A549 (cell line): ENCODE results near the gene PSD2. TPM values are rescaled to one million over a fixed set of nuclear protein-coding genes. Genes with fewer than 3 reads are reported as not detected.

ENCODE experiments used
- ATAC-seq, 2 experiments: fragments of 200-7000 bp in 1 of 2; fragments of >200 bp in 1 of 2; cut with Nextera tagmentation in 1 of 2; cut with Tn5 transposase in 1 of 2; 3 replicates each; pipeline versions ENCODE4 v1.8.0 to v1.9.1; 2018 to 2020; ENCODE audit warnings: mild to moderate bottlenecking in 1 of 2, moderate library complexity in 1 of 2
- CTCF ChIA-PET: fragments of 300-600 bp; sonication (Branson Sonifier 250); formaldehyde crosslinking; extraction: SDS; loops from one replicate; lab custom pipeline; 2021; ENCODE audit warnings: antibody characterized with exemption, inconsistent platforms; lab: Yijun Ruan, JAX
- POLR2A ChIA-PET: fragments of 350-600 bp; formaldehyde crosslinking; extraction: SDS; loops from one replicate; lab custom pipeline; 2021; ENCODE audit warnings: antibody characterized with exemption, inconsistent platforms; lab: Yijun Ruan, JAX
- DNase-seq, 2 experiments: peaks; one replicate each; pipeline versions ENCODE4 v3.0.0 to v3.0.0-alpha.2; 2011 to 2016; ENCODE audit warnings: low read depth in 1 of 2, low spot score in 1 of 2
- FAIRE-seq: peaks from 2 replicates; lab custom pipeline; 2011; peaks lifted over from hg19 to GRCh38; lab: Jason Lieb, UNC
- H3K27ac ChIP-seq, 2 experiments: fragments of >200 bp; sonication (Bioruptor Twin); formaldehyde crosslinking; 3 replicates each; pipeline ENCODE4 v1.5.1; 2016 to 2017
- H3K4me1 ChIP-seq: fragments of >200 bp; sonication (Bioruptor Twin); formaldehyde crosslinking; 3 replicates; pipeline ENCODE4 v1.6.1; 2016
- H3K4me2 ChIP-seq: fragments of >200 bp; sonication (Bioruptor Twin); formaldehyde crosslinking; 3 replicates; pipeline ENCODE4 v1.6.1; 2016
- H3K4me3 ChIP-seq: fragments of >200 bp; sonication (Bioruptor Twin); formaldehyde crosslinking; 3 replicates; pipeline ENCODE4 v1.5.1; 2016
- H3K9me3 ChIP-seq: fragments of >200 bp; sonication (Bioruptor Twin); formaldehyde crosslinking; 3 replicates; pipeline ENCODE4 v1.6.1; 2016
- CBX8 ChIP-seq: fragments of 200-600 bp; sonication (generic); IDR thresholded peaks from 2 replicates; pipeline ENCODE4 v1.6.1; 2016
- CHD4 ChIP-seq: fragments of 200-600 bp; sonication (generic); IDR thresholded peaks from 2 replicates; pipeline ENCODE4 v1.6.1; 2016; ENCODE audit warnings: antibody characterized with exemption, mild to moderate bottlenecking, borderline replicate concordance
- CTCF ChIP-seq: fragments of >200 bp; sonication (Bioruptor Twin); formaldehyde crosslinking; IDR thresholded peaks from 3 replicates; pipeline ENCODE4 v1.5.1; 2016
- EHF ChIP-seq: fragments of 250-450 bp; sonication (Bioruptor Pico); IDR thresholded peaks from 2 replicates; pipeline ENCODE4 v1.5.0; 2020; ENCODE audit warnings: mild to moderate bottlenecking
- EHMT2 ChIP-seq: fragments of 200-600 bp; sonication (generic); IDR thresholded peaks from 2 replicates; pipeline ENCODE4 v1.6.1; 2016; ENCODE audit warnings: antibody characterized with exemption, low read depth, mild to moderate bottlenecking, moderate library complexity
- EP300 ChIP-seq, 2 experiments: fragments of >200 bp; sonication (Bioruptor Twin); formaldehyde crosslinking; IDR thresholded peaks; 2 replicates in 1 of 2; 3 replicates in 1 of 2; pipeline ENCODE4 v1.6.1; 2016 to 2017
- FOSB ChIP-seq: fragments of 250-450 bp; sonication (Bioruptor Pico); IDR thresholded peaks from 2 replicates; pipeline ENCODE4 v1.5.0; 2020; ENCODE audit warnings: mild to moderate bottlenecking, moderate library complexity
- FOSL2 ChIP-seq, 2 experiments: fragments of 450-650 bp in 1 of 2; fragments of >200 bp in 1 of 2; sonication (Bioruptor Twin) in 1 of 2; formaldehyde crosslinking; IDR thresholded peaks; 2 replicates each; pipeline versions ENCODE4 v1.5.0 to v1.6.1; 2016 to 2020; ENCODE audit warnings: mild to moderate bottlenecking in 1 of 2, moderate library complexity in 1 of 2
- HOXB5 ChIP-seq: fragments of 250-450 bp; sonication (Bioruptor Pico); IDR thresholded peaks from 2 replicates; pipeline ENCODE4 v1.5.0; 2020; ENCODE audit warnings: mild to moderate bottlenecking, moderate library complexity
- JUN ChIP-seq, 2 experiments: fragments of >200 bp; sonication (Bioruptor Twin); formaldehyde crosslinking; IDR thresholded peaks; 2 replicates in 1 of 2; 3 replicates in 1 of 2; pipeline ENCODE4 v1.6.1; 2016 to 2017
- KDM1A ChIP-seq: fragments of 200-600 bp; sonication (generic); IDR thresholded peaks from 2 replicates; pipeline ENCODE4 v1.6.1; 2016; ENCODE audit warnings: low read depth, mild to moderate bottlenecking
- KDM5A ChIP-seq: fragments of 200-600 bp; sonication (generic); IDR thresholded peaks from 2 replicates; pipeline ENCODE4 v1.6.1; 2016; ENCODE audit warnings: antibody characterized with exemption, mild to moderate bottlenecking
- RCOR1 ChIP-seq: fragments of 150-350 bp; IDR thresholded peaks from 2 replicates; pipeline ENCODE4 v1.6.1; 2014; ENCODE audit warnings: antibody characterized with exemption, low read length, low read depth
- RFX5 ChIP-seq: fragments of 450-650 bp; IDR thresholded peaks from 2 replicates; pipeline ENCODE4 v1.7.1; 2014; ENCODE audit warnings: antibody characterized with exemption, mild to moderate bottlenecking, moderate library complexity
- SMC3 ChIP-seq: fragments of >200 bp; sonication (Bioruptor Twin); formaldehyde crosslinking; IDR thresholded peaks from 3 replicates; pipeline ENCODE4 v1.6.1; 2018; ENCODE audit warnings: inconsistent platforms
- SREBF2 ChIP-seq: fragments of 450-650 bp; IDR thresholded peaks from 2 replicates; pipeline ENCODE4 v1.6.1; 2014; ENCODE audit warnings: mild to moderate bottlenecking, moderate library complexity
- TFCP2L1 ChIP-seq: fragments of 250-450 bp; sonication (Bioruptor Pico); IDR thresholded peaks from 2 replicates; pipeline ENCODE4 v1.5.0; 2021; ENCODE audit warnings: mild to moderate bottlenecking
- ZC3H11A ChIP-seq: fragments of 450-650 bp; IDR thresholded peaks from 2 replicates; pipeline ENCODE4 v1.6.1; 2014; ENCODE audit warnings: antibody characterized with exemption, mild to moderate bottlenecking
- ZFP36 ChIP-seq: fragments of 450-650 bp; IDR thresholded peaks from 2 replicates; pipeline ENCODE4 v1.6.1; 2014; ENCODE audit warnings: borderline replicate concordance; ENCODE audit not compliant: partially characterized antibody
- ZNF302 ChIP-seq: fragments of 250-450 bp; sonication (Bioruptor Pico); IDR thresholded peaks from 2 replicates; pipeline ENCODE4 v1.9.0; 2021; ENCODE audit warnings: inconsistent platforms, mild to moderate bottlenecking, moderate library complexity
- ZSCAN20 ChIP-seq: fragments of 250-450 bp; sonication (Bioruptor Pico); IDR thresholded peaks from 2 replicates; pipeline ENCODE4 v1.8.0; 2022; ENCODE audit warnings: mild to moderate bottlenecking, moderate library complexity
- WGBS: methylation state at CpG from one replicate; pipeline ENCODE4 v1.1.6; 2017; ENCODE audit errors: missing lambda C conversion rate; 5-methylcytosine and 5-hydroxymethylcytosine counted together
- polyA plus RNA-seq, 4 experiments: library from polyadenylated mRNA; depleted of rRNA in 3 of 4; stranded (reverse); fragments of >200 nt; fragmentation: RNase III in 1 of 4; extraction: RNeasy Plus Mini Kit Qiagen cat#74134 plus additional on column Dnase treatment in 1 of 4; gene quantifications; 2 replicates in 3 of 4; 3 replicates in 1 of 4; pipeline ENCODE4 v1.2.3, GENCODE V29; 2011 to 2017
- TF ChIP-seq, protein P1 (sequence below): fragments of >200 bp; sonication (Bioruptor Twin); formaldehyde crosslinking; IDR thresholded peaks from 3 replicates; pipeline ENCODE4 v1.6.1; 2016
- TF ChIP-seq, protein P2 (sequence below): fragments of 150-350 bp; IDR thresholded peaks from 2 replicates; pipeline ENCODE4 v1.6.1; 2014; ENCODE audit warnings: low read depth, mild to moderate bottlenecking, low read length

The PSD2 gene
- polyA plus RNA-seq, 2 of the 4 experiments (the other 2 are of a cell fraction) = 0.05 TPM; not detected in 1

GRCh38 chr5:139855946-139856540 lies 60.4 kb downstream of the PSD2 start:
- TF ChIP-seq RCOR1 (no peak), ZSCAN20 (CRISPR knock-in tag) (no peak), KDM5A (no peak), SMC3 (no peak), CBX8 (no peak), ZNF302 (no peak), HOXB5 (CRISPR knock-in tag) (no peak), EHF (CRISPR knock-in tag) (no peak), RFX5 (no peak), ZC3H11A (no peak), CTCF (no peak), SREBF2 (no peak), JUN (IDR thresholded peaks at IDR 0.05) (no peak), TFCP2L1 (CRISPR knock-in tag) (no peak), FOSB (CRISPR knock-in tag) (no peak), EP300 (IDR thresholded peaks at IDR 0.05) (no peak), EHMT2 (no peak), FOSL2 (IDR thresholded peaks at IDR 0.05) (no peak), FOSL2 (CRISPR knock-in tag; IDR thresholded peaks at IDR 0.05) (no peak)
- TF ChIP-seq, protein P1, sequence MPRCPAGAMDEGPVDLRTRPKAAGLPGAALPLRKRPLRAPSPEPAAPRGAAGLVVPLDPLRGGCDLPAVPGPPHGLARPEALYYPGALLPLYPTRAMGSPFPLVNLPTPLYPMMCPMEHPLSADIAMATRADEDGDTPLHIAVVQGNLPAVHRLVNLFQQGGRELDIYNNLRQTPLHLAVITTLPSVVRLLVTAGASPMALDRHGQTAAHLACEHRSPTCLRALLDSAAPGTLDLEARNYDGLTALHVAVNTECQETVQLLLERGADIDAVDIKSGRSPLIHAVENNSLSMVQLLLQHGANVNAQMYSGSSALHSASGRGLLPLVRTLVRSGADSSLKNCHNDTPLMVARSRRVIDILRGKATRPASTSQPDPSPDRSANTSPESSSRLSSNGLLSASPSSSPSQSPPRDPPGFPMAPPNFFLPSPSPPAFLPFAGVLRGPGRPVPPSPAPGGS = no peak
- TF ChIP-seq, protein P2, sequence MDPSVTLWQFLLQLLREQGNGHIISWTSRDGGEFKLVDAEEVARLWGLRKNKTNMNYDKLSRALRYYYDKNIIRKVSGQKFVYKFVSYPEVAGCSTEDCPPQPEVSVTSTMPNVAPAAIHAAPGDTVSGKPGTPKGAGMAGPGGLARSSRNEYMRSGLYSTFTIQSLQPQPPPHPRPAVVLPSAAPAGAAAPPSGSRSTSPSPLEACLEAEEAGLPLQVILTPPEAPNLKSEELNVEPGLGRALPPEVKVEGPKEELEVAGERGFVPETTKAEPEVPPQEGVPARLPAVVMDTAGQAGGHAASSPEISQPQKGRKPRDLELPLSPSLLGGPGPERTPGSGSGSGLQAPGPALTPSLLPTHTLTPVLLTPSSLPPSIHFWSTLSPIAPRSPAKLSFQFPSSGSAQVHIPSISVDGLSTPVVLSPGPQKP = no peak
- no peak overlapping the region for H3K27ac ChIP-seq
- H3K4me3 ChIP-seq = no peak overlapping the region
- no peak overlapping the region for H3K4me2 ChIP-seq
- WGBS = 62% methylated on average over 6 of the region's 6 CpGs
- H3K4me1 ChIP-seq = no peaks in the 10 kb centered on the region
- no peak for DNase-seq
- no peak for ATAC-seq
- H3K9me3 ChIP-seq = no peaks in the 10 kb centered on the region
- ChIA-PET CTCF (interaction anchor here (0.8 to 3.2 kb wide), 6 partner anchors 7 to 113 kb away, joined by 3 to 20 read pairs (median 10); no protein-coding TSS in a partner anchor), POLR2A (no interaction called here)
- no peak for FAIRE-seq

DNA sequence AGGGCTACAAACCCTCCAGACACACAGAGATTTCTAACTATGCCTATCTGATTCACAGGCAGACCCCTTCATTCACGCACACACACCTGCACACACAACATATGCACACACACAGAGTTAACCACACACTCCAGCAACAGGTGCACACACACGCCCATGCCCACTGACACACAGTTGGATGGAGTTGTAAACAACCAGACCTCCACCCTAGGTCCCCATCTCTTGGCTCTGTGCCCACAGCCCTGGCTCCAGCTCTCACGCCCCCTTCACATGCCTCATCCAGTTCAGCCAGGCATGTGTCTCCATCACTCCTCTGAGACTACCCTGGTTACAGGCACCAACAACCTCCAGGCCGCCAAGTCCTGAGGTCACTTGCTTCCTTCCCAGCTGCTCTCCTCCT lies 61.1 kb downstream of the PSD2 start:
- Histone ChIP-seq H3K4me2 (no peak overlapping the region), H3K4me1 (no peaks in the 10 kb centered on the region), H3K4me3 (no peak overlapping the region)
- CTCF ChIA-PET = interaction anchor here (0.8 to 3.2 kb wide), 4 partner anchors 13 to 112 kb away, joined by 3 to 20 read pairs (median 8); no protein-coding TSS in a partner anchor
- FAIRE-seq (no peak), DNase-seq (no peak), ATAC-seq (no peak)
- POLR2A ChIA-PET = no interaction called here
- no peak for TF ChIP-seq CTCF
- TF ChIP-seq KDM1A = no peak
- TF ChIP-seq ZFP36 = no peak
- TF ChIP-seq CHD4 = no peak
- TF ChIP-seq, all 56 proteins: peak for 0
- Histone ChIP-seq H3K27ac (no peak overlapping the region), H3K9me3 (no peaks in the 10 kb centered on the region)
- 75% methylated on average over 4 of the region's 4 CpGs for WGBS
